GM12874 (cell line): ENCODE results near the gene CEBPE.

Experiments
- CTCF ChIP-seq: IDR thresholded peaks from 2 replicates; pipeline ENCODE4 v1.5.1; 2011; ENCODE audit warnings: low read depth, mild to moderate bottlenecking, control low read depth, low read length, moderate library complexity; ENCODE audit not compliant: insufficient read depth

Gene CEBPE

DNA sequence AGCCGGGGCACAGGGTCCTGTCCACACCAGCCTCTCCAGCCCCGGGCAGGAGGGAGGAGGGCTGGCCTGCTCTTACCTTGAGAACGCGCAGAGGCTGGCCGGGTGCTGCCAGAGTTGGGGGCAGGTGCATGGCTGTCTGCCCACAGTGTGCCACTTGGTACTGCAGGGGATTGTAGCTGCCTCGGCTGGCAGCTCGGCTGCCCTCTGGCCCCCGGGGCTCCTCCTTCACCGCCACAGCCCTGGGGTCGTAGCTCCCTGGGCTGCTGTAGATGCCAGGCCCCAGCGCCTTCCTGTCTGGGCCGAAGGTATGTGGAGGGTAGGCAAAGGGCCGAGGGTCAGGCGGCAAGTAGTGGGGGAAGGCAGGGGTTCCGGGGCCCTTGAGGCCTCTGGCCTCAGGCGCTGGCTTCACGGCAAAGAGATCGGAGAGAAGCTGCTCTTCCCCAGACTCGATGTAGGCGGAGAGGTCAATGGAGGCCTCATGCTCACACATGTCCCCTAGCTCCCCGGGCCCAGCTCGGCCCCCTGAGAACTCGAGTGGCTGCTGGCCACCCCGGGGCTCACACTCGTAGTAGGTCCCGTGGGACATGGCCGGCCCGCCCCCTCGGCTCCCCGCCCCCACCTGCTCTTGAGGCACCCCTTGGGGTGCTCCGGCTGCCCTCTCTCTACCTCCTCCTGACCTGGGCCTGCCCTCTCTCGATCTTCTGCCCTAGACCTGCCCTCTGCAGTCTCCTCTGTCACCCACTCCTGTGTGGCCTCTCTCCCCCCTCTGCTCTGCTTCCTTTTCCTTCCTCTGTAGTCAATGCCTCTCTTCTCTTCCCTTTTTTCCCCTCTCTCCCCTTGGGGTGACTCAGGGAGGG is at the start of gene CEBPE:
CEBPE (minus strand) TSS at position 750 of the 857 bp plus-strand sequence; CDS start at position 586, 164 bp downstream.
- no peak for TF ChIP-seq CTCF

- TF ChIP-seq CTCF = no peak
Observed at GRCh38 chr14:23168246-23168645, 49.2 kb upstream of the CEBPE start.

- TF ChIP-seq CTCF = no peak
Observed at GRCh38 chr14:23167116-23167847, 48.2 kb upstream of the CEBPE start.

DNA sequence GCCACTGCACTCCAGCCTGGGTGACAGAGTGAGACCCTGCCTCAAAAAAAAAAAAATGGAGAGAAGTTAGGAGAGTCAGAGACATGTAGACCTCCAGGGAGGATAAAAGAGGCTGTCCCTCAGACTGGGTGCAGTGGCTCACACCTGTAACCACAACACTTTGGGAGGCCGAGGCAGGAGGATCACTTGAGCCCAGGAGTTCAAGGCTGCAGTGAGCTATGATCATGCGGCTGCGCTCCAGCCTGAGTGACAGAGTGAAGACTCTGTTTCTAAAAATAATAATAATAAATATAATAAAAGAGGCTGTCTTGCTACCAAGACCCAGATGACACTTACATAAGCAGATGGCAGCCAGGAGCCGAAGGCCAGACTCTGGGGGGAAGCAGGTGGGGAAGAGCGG is 45.9 kb upstream of the CEBPE start:
- TF ChIP-seq CTCF = no peak

GRCh38 chr14:23164250-23164649 is 45.2 kb upstream of the CEBPE start:
- no peak for TF ChIP-seq CTCF

DNA sequence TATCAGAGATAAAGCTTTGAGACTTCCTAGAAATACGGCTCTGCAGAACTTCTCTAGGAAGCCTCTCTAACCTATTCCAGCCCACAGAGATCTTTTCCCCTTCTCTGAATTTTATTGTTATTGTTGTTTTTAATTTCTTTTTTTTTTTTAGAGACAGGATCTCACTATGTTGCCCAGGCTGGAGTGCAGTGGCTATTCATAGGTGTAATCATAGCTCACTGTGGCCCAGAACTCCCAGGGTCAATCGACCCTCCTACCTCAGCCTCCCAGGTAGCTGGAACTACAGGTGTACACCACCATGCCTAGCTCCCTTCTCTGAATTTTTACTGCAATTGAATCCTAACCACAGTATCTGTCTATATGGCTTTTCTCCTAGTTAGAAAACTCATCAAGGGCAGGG is 44.8 kb upstream of the CEBPE start:
- TF ChIP-seq CTCF = no peak

DNA sequence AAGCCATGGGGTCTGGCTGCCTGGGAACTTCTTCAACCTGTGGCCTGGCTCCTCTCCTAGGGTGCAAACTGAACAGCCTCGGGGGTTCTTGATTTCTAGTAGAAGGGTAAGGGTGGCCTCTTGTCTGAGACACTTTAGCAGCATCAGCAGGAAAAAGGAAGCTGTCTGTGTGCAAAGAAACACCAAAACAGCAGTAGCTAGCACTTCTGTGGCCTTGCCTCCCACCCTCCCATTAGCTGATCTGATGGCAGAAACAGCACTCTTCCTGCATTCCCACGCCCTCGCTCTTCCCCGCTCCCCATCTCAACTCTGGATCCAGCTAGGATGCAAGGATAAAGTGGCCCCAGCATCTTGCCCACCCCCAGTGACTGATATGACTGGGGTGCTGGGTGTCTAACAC is 43.7 kb upstream of the CEBPE start:
- no peak for TF ChIP-seq CTCF
